Measurements from ENCODE around the gene COLEC11.
A peak's percentile ranks its signal among the peaks of the same experiment; 100 is the strongest.
"Not testable (repeated sequence)": the region's sequence is repeated elsewhere in the genome, so short reads cannot be mapped to it uniquely, and the experiment has no call there.

The COLEC11 gene

GRCh38 chr2:3594493-3595281 lies at the start of gene COLEC11:
Gene COLEC11 (plus strand): TSS chr2:3595112. CDS start chr2:3604341, 9,229 bp downstream.
- DNase-seq (ENCODE audit: low read depth in 3 of 3, low spot score in 1 of 3) = no peak

GRCh38 chr2:3545788-3546478 lies 49.0 kb upstream of the COLEC11 start:
- DNase-seq (ENCODE audit: low read depth in 3 of 3, low spot score in 1 of 3) = no peak

GRCh38 chr2:3547915-3548314 lies 47.0 kb upstream of the COLEC11 start:
- DNase-seq (ENCODE audit: low read depth in 3 of 3, low spot score in 1 of 3) = no peak

- no peak for DNase-seq (ENCODE audit: low read depth in 3 of 3, low spot score in 1 of 3)
These were observed 41.0 kb upstream of the COLEC11 start for GRCh38 chr2:3553946-3554345.

- DNase-seq (ENCODE audit: low read depth in 3 of 3, low spot score in 1 of 3) = no peak
These were observed 37.2 kb upstream of the COLEC11 start for GRCh38 chr2:3557639-3558204.

- DNase-seq (ENCODE audit: low read depth in 3 of 3, low spot score in 1 of 3) = peak; percentile 92 to 99 (median 95)
These were observed 36.5 kb upstream of the COLEC11 start, which contains the start of gene RNASEH1 for GRCh38 chr2:3558205-3559014. Gene RNASEH1 (minus strand): TSS chr2:3558333. CDS start chr2:3558260, 73 bp downstream.

GRCh38 chr2:3563521-3563976 lies 31.4 kb upstream of the COLEC11 start:
- no peak for DNase-seq (ENCODE audit: low read depth in 3 of 3, low spot score in 1 of 3)

- DNase-seq (ENCODE audit: low read depth in 3 of 3, low spot score in 1 of 3) = no peak
These were observed 29.8 kb upstream of the COLEC11 start for GRCh38 chr2:3565117-3565516.

GRCh38 chr2:3566806-3567205 lies 28.1 kb upstream of the COLEC11 start:
- DNase-seq (ENCODE audit: low read depth in 3 of 3, low spot score in 1 of 3) = no peak

GRCh38 chr2:3569656-3570055 lies 25.3 kb upstream of the COLEC11 start:
- DNase-seq (ENCODE audit: low read depth in 3 of 3, low spot score in 1 of 3) = not testable (repeated sequence)

GRCh38 chr2:3571284-3571683 lies 23.6 kb upstream of the COLEC11 start:
- no peak for DNase-seq (ENCODE audit: low read depth in 3 of 3, low spot score in 1 of 3)

GRCh38 chr2:3572620-3573019 lies 22.3 kb upstream of the COLEC11 start:
- DNase-seq (ENCODE audit: low read depth in 3 of 3, low spot score in 1 of 3) = no peak

GRCh38 chr2:3574155-3574554 lies 20.8 kb upstream of the COLEC11 start:
- no peak for DNase-seq (ENCODE audit: low read depth in 3 of 3, low spot score in 1 of 3)

GRCh38 chr2:3575534-3576262 lies 19.2 kb upstream of the COLEC11 start:
- DNase-seq (ENCODE audit: low read depth in 3 of 3, low spot score in 1 of 3) = peak in 1 of 3 donors; percentile 16

GRCh38 chr2:3576263-3576630 lies 18.7 kb upstream of the COLEC11 start:
- DNase-seq (ENCODE audit: low read depth in 3 of 3, low spot score in 1 of 3) = not testable (repeated sequence)

GRCh38 chr2:3578987-3579386 lies 15.9 kb upstream of the COLEC11 start:
- DNase-seq (ENCODE audit: low read depth in 3 of 3, low spot score in 1 of 3) = no peak

GRCh38 chr2:3580449-3580848 lies 14.5 kb upstream of the COLEC11 start:
- DNase-seq (ENCODE audit: low read depth in 3 of 3, low spot score in 1 of 3) = no peak

GRCh38 chr2:3581367-3582262 lies 13.3 kb upstream of the COLEC11 start:
- DNase-seq (ENCODE audit: low read depth in 3 of 3, low spot score in 1 of 3) = no peak

- no peak for DNase-seq (ENCODE audit: low read depth in 3 of 3, low spot score in 1 of 3)
These were observed 10.8 kb upstream of the COLEC11 start for GRCh38 chr2:3584076-3584475.
